NB4 (cell line): ENCODE measurements around the gene LYRM1.

ENCODE experiments used
- DNase-seq: peaks from one replicate; pipeline ENCODE4 v3.0.0; 2010; ENCODE audit warnings: low read depth
- H3K4me3 ChIP-seq: one replicate; pipeline ENCODE4 v1.5.1; 2011; ENCODE audit warnings: mild to moderate bottlenecking, low read depth, low read length, moderate library complexity
- MYC ChIP-seq: IDR thresholded peaks from 2 replicates; pipeline ENCODE4 v1.6.1; 2011; ENCODE audit warnings: low read depth, low read length
- POLR2A ChIP-seq: IDR thresholded peaks from 2 replicates; pipeline ENCODE4 v1.6.1; 2011; ENCODE audit warnings: mild to moderate bottlenecking; ENCODE audit not compliant: insufficient read length; ENCODE audit errors: extremely low read depth
- TF ChIP-seq, protein P1 (sequence below): IDR thresholded peaks from 2 replicates; pipeline ENCODE4 v1.6.1; 2011; ENCODE audit warnings: low read depth, low read length
- TF ChIP-seq, protein P2 (sequence below): IDR thresholded peaks from one replicate; pipeline ENCODE4 v1.5.1; 2012; ENCODE audit warnings: low read depth, low read length

Gene LYRM1

DNA sequence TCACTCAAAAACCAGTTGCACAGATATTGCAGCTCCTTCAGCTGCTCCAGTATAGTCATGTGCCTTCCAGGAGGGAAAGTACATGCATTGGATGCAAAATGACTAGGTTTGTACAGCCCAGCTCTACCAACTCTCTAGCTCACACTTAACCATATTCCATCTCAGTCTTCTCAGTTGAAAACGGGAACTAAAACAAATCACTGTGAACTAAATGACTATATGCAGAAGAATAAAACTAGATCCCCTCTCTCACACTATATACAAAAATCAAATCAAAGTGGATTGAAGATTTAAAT is 25.3 kb upstream of the LYRM1 start:
- TF ChIP-seq, protein P1, sequence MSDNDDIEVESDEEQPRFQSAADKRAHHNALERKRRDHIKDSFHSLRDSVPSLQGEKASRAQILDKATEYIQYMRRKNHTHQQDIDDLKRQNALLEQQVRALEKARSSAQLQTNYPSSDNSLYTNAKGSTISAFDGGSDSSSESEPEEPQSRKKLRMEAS, result no peak
- no peak overlapping the region for H3K4me3 ChIP-seq
- no peak for DNase-seq

DNA sequence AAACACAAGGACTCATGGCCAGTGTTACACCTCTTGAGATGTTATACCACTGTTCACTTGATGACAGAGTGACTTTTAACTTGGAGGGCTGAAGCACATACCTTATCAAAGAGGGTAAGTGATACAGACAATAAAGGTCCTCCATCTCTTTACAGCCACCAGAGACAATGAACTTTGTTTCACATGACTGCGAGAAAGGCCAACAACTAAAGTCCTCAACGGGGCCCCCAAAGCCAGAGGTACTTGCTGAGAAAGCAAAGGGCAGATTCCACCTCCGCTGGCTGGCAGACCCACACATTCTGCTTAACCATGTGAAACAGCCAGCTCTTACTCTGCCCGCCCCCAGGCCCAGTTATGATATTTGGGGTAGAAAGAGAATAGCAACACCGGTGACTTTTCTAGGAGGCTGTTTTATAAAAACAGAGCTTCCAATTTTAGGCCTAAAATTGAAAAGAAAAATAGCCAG is 21.9 kb upstream of the LYRM1 start:
- DNase-seq, result no peak
- H3K4me3 ChIP-seq, result no peak overlapping the region
- TF ChIP-seq, protein P1, result no peak
- no peak for TF ChIP-seq POLR2A

DNA sequence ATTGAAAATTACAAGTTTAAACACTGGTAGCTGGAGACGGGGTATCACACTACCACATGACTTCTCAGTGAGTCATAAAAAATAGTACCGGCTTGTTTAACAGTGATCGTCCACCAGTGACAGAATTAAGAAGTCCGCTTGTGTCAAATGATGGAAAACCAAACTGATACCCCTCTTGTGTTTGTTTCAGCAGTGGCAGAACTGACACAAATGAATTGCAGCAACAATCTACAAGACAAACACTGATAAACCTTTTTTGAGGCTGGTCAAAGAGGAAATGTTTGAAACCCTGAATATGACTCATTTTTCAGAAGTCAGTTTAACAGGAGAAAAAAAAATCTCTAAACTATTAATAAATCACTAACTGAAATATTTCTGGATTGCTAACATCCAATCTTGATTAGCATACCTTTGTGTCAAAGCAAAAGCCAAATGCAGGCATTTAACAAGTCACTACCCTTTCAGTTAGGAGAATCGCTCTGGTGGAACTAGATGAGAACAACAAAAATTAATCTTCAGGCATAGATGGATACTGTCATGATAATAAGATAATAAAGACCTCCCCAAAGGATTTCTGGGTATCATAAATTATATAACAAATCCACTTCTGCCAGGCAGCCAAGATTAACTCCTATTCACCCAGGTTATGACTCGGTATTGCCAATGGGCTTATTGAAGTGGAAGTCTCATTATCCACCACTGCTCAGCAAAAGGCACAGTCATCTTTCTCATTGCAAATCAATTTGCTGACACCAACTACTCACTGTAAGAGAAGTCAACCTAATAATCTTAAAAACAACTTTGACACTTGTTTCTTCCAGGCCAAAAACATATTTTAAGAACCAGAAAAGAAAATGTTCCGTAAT is 21.2 kb upstream of the LYRM1 start:
- no peak overlapping the region for H3K4me3 ChIP-seq
- DNase-seq, result peak; percentile 33
- TF ChIP-seq MYC, result no peak
- TF ChIP-seq, protein P1, result no peak
- TF ChIP-seq, protein P2, sequence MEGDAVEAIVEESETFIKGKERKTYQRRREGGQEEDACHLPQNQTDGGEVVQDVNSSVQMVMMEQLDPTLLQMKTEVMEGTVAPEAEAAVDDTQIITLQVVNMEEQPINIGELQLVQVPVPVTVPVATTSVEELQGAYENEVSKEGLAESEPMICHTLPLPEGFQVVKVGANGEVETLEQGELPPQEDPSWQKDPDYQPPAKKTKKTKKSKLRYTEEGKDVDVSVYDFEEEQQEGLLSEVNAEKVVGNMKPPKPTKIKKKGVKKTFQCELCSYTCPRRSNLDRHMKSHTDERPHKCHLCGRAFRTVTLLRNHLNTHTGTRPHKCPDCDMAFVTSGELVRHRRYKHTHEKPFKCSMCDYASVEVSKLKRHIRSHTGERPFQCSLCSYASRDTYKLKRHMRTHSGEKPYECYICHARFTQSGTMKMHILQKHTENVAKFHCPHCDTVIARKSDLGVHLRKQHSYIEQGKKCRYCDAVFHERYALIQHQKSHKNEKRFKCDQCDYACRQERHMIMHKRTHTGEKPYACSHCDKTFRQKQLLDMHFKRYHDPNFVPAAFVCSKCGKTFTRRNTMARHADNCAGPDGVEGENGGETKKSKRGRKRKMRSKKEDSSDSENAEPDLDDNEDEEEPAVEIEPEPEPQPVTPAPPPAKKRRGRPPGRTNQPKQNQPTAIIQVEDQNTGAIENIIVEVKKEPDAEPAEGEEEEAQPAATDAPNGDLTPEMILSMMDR, result no peak
- no peak for TF ChIP-seq POLR2A

DNA sequence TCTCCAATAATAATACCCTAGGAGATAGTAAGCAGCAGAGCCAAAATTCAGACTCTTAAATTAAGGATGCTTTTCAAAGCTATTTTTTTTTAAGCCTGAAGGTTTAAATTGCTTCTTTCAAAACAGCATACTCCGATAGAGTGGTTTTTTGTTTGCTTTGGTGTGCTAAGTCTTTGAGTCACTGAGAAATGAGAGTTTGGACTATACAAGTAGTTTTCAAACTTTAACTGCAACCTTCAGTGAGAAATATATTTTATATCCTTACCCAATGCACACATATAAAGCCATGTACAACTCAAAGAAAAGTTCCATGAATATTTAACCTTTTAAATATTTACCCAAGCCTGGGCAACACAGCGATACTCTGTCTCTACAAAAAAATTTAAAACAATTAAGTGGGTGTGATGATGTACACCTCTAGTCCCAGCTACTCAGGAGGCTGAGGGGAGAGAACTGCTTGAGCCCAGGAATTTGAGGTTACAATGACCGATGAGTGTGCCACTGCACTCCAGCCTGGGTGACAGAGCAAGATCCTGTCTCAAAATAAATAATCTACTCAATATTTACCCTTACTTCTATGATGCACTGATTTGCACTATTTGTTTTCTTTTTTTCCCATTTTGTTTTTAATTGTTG is 19.6 kb upstream of the LYRM1 start:
- DNase-seq, result no peak
- H3K4me3 ChIP-seq, result no peak overlapping the region
- TF ChIP-seq MYC (no peak), POLR2A (no peak)
- TF ChIP-seq, protein P1, result no peak
- TF ChIP-seq, protein P2, result no peak

DNA sequence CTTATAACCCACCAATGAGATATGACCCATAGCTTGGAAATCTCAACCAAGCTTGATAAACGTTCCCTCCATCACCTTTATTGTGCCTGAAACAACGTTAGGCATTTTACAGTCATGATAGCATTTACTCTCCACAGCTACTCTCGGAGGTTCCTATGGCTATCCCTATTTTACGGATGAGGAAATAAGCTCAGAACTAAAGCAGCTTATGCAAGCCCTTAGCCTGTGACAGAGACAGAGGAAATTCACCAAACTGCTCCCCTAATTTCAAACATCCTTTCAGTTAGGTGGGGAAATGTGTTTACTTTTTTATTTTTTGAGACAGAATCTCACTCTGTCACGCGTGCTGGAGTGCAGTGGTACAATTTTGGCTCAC is 19.1 kb upstream of the LYRM1 start:
- TF ChIP-seq, protein P1, result no peak
- TF ChIP-seq, protein P2, result no peak
- no peak for DNase-seq
- H3K4me3 ChIP-seq, result no peak overlapping the region

DNA sequence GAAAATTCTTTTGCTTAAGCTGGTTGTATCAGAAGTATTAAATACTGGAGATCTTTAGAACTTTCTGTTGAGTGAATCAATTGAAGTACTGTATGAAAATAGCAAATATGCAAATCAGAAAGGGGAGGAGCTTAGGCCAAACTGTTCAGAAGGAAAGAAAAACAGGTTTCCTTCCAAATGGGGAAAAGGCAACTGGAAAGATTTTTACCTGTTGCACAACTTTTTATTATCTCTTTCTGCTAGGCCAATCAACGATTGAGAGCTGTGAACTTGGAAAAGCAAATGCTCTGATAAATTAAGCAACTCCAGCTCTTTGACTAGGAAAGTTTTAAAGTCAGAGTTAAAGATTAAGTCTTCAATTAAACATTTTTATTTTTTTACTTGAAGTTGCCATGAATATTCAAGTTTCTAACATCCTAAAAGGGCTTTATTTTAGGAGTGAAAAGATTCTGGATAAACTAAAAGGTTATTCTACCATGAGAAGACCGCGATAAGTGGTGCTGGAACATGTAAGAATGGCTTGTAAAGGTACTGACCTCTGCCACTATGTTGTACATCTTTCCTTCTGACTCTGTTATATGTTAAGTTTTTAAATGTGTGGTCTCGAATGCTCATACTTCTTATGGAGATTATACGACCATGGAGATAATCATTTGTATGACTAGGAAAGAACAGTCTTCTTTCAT is 16.9 kb upstream of the LYRM1 start:
- DNase-seq, result no peak
- no peak overlapping the region for H3K4me3 ChIP-seq
- TF ChIP-seq, protein P2, result no peak
- TF ChIP-seq, protein P1, result no peak
- no peak for TF ChIP-seq MYC
- no peak for TF ChIP-seq POLR2A
